ENCODE results near the gene RDH8.

Gene RDH8

GRCh38 chr19:9989504-9989903 lies 23.8 kb upstream of the RDH8 start:
- Histone ChIP-seq H3K4me3 (ENCODE audit: low read depth, low read length) (no peak overlapping the region), H3K4me1 (ENCODE audit: control insufficient read depth, insufficient read depth, low read length) (peaks cover 2% of the 10 kb centered on the region), H3K27me3 (ENCODE audit: control insufficient read depth, insufficient read depth, low read length) (no peaks in the 10 kb centered on the region), H3K9me3 (ENCODE audit: control insufficient read depth, insufficient read depth, low read length) (no peaks in the 10 kb centered on the region), H3K36me3 (ENCODE audit: control insufficient read depth, insufficient read depth, low read length) (peaks cover 3% of the 10 kb centered on the region), H3K9ac (ENCODE audit: low read depth, low read length) (no peak overlapping the region)

- no peak overlapping the region for H3K9ac ChIP-seq (ENCODE audit: low read depth, low read length)
- H3K4me1 ChIP-seq (ENCODE audit: control insufficient read depth, insufficient read depth, low read length), result peaks cover 2% of the 10 kb centered on the region
- H3K27me3 ChIP-seq (ENCODE audit: control insufficient read depth, insufficient read depth, low read length), result no peaks in the 10 kb centered on the region
- H3K4me3 ChIP-seq (ENCODE audit: low read depth, low read length), result no peak overlapping the region
- no peaks in the 10 kb centered on the region for H3K36me3 ChIP-seq (ENCODE audit: control insufficient read depth, insufficient read depth, low read length)
- no peaks in the 10 kb centered on the region for H3K9me3 ChIP-seq (ENCODE audit: control insufficient read depth, insufficient read depth, low read length)
These were observed 21.7 kb upstream of the RDH8 start for GRCh38 chr19:9991425-9992191.

GRCh38 chr19:9995084-9995483 lies 18.2 kb upstream of the RDH8 start:
- Histone ChIP-seq H3K4me1 (ENCODE audit: control insufficient read depth, insufficient read depth, low read length) (no peaks in the 10 kb centered on the region), H3K9me3 (ENCODE audit: control insufficient read depth, insufficient read depth, low read length) (no peaks in the 10 kb centered on the region), H3K27me3 (ENCODE audit: control insufficient read depth, insufficient read depth, low read length) (no peaks in the 10 kb centered on the region)

GRCh38 chr19:9995999-9996398 lies 17.3 kb upstream of the RDH8 start:
- no peaks in the 10 kb centered on the region for H3K36me3 ChIP-seq (ENCODE audit: control insufficient read depth, insufficient read depth, low read length)
- H3K9me3 ChIP-seq (ENCODE audit: control insufficient read depth, insufficient read depth, low read length), result no peaks in the 10 kb centered on the region
- H3K4me3 ChIP-seq (ENCODE audit: low read depth, low read length), result no peak overlapping the region
- H3K9ac ChIP-seq (ENCODE audit: low read depth, low read length), result no peak overlapping the region
- no peaks in the 10 kb centered on the region for H3K27me3 ChIP-seq (ENCODE audit: control insufficient read depth, insufficient read depth, low read length)
- H3K4me1 ChIP-seq (ENCODE audit: control insufficient read depth, insufficient read depth, low read length), result no peaks in the 10 kb centered on the region

More at GRCh38 chr19:9995084-9995483, 18.2 kb upstream of the RDH8 start:
- H3K9ac ChIP-seq (ENCODE audit: low read depth, low read length), result no peak overlapping the region
- no peak overlapping the region for H3K4me3 ChIP-seq (ENCODE audit: low read depth, low read length)
- H3K36me3 ChIP-seq (ENCODE audit: control insufficient read depth, insufficient read depth, low read length), result no peaks in the 10 kb centered on the region

- Histone ChIP-seq H3K9me3 (ENCODE audit: control insufficient read depth, insufficient read depth, low read length) (no peaks in the 10 kb centered on the region), H3K27me3 (ENCODE audit: control insufficient read depth, insufficient read depth, low read length) (no peaks in the 10 kb centered on the region)
These were observed 16.7 kb upstream of the RDH8 start for GRCh38 chr19:9996541-9996940.

GRCh38 chr19:10000171-10000826 lies 13.0 kb upstream of the RDH8 start:
- Histone ChIP-seq H3K9me3 (ENCODE audit: control insufficient read depth, insufficient read depth, low read length) (no peaks in the 10 kb centered on the region), H3K4me1 (ENCODE audit: control insufficient read depth, insufficient read depth, low read length) (no peaks in the 10 kb centered on the region), H3K9ac (ENCODE audit: low read depth, low read length) (no peak overlapping the region), H3K4me3 (ENCODE audit: low read depth, low read length) (no peak overlapping the region), H3K27me3 (ENCODE audit: control insufficient read depth, insufficient read depth, low read length) (no peaks in the 10 kb centered on the region), H3K36me3 (ENCODE audit: control insufficient read depth, insufficient read depth, low read length) (no peaks in the 10 kb centered on the region)

More at GRCh38 chr19:9996541-9996940, 16.7 kb upstream of the RDH8 start:
- Histone ChIP-seq H3K4me1 (ENCODE audit: control insufficient read depth, insufficient read depth, low read length) (no peaks in the 10 kb centered on the region), H3K9ac (ENCODE audit: low read depth, low read length) (no peak overlapping the region), H3K4me3 (ENCODE audit: low read depth, low read length) (no peak overlapping the region), H3K36me3 (ENCODE audit: control insufficient read depth, insufficient read depth, low read length) (no peaks in the 10 kb centered on the region)

- no peaks in the 10 kb centered on the region for H3K27me3 ChIP-seq (ENCODE audit: control insufficient read depth, insufficient read depth, low read length)
- no peak overlapping the region for H3K4me3 ChIP-seq (ENCODE audit: low read depth, low read length)
- H3K9me3 ChIP-seq (ENCODE audit: control insufficient read depth, insufficient read depth, low read length), result no peaks in the 10 kb centered on the region
- H3K9ac ChIP-seq (ENCODE audit: low read depth, low read length), result no peak overlapping the region
- no peaks in the 10 kb centered on the region for H3K4me1 ChIP-seq (ENCODE audit: control insufficient read depth, insufficient read depth, low read length)
- H3K36me3 ChIP-seq (ENCODE audit: control insufficient read depth, insufficient read depth, low read length), result no peaks in the 10 kb centered on the region
These were observed 11.4 kb upstream of the RDH8 start for GRCh38 chr19:10001899-10002298.

GRCh38 chr19:10003271-10003670 lies 10.0 kb upstream of the RDH8 start:
- Histone ChIP-seq H3K9ac (ENCODE audit: low read depth, low read length) (no peak overlapping the region), H3K36me3 (ENCODE audit: control insufficient read depth, insufficient read depth, low read length) (no peaks in the 10 kb centered on the region), H3K4me3 (ENCODE audit: low read depth, low read length) (no peak overlapping the region), H3K4me1 (ENCODE audit: control insufficient read depth, insufficient read depth, low read length) (no peaks in the 10 kb centered on the region), H3K27me3 (ENCODE audit: control insufficient read depth, insufficient read depth, low read length) (no peaks in the 10 kb centered on the region), H3K9me3 (ENCODE audit: control insufficient read depth, insufficient read depth, low read length) (no peaks in the 10 kb centered on the region)

- no peaks in the 10 kb centered on the region for H3K36me3 ChIP-seq (ENCODE audit: control insufficient read depth, insufficient read depth, low read length)
- H3K4me1 ChIP-seq (ENCODE audit: control insufficient read depth, insufficient read depth, low read length), result peaks cover 4% of the 10 kb centered on the region
- peaks cover 7% of the 10 kb centered on the region for H3K27me3 ChIP-seq (ENCODE audit: control insufficient read depth, insufficient read depth, low read length)
- H3K4me3 ChIP-seq (ENCODE audit: low read depth, low read length), result no peak overlapping the region
- H3K9me3 ChIP-seq (ENCODE audit: control insufficient read depth, insufficient read depth, low read length), result no peaks in the 10 kb centered on the region
- no peak overlapping the region for H3K9ac ChIP-seq (ENCODE audit: low read depth, low read length)
These were observed 8.7 kb upstream of the RDH8 start for GRCh38 chr19:10004617-10005016.

- Histone ChIP-seq H3K36me3 (ENCODE audit: control insufficient read depth, insufficient read depth, low read length) (no peaks in the 10 kb centered on the region), H3K9me3 (ENCODE audit: control insufficient read depth, insufficient read depth, low read length) (no peaks in the 10 kb centered on the region), H3K4me3 (ENCODE audit: low read depth, low read length) (no peak overlapping the region), H3K9ac (ENCODE audit: low read depth, low read length) (no peak overlapping the region), H3K27me3 (ENCODE audit: control insufficient read depth, insufficient read depth, low read length) (peaks cover 15% of the 10 kb centered on the region), H3K4me1 (ENCODE audit: control insufficient read depth, insufficient read depth, low read length) (peaks cover 6% of the 10 kb centered on the region)
These were observed 7.5 kb upstream of the RDH8 start for GRCh38 chr19:10005632-10006334.

GRCh38 chr19:10006335-10006708 lies 7.0 kb upstream of the RDH8 start:
- Histone ChIP-seq H3K36me3 (ENCODE audit: control insufficient read depth, insufficient read depth, low read length) (no peaks in the 10 kb centered on the region), H3K27me3 (ENCODE audit: control insufficient read depth, insufficient read depth, low read length) (peaks cover 20% of the 10 kb centered on the region), H3K4me3 (ENCODE audit: low read depth, low read length) (no peak overlapping the region), H3K9ac (ENCODE audit: low read depth, low read length) (no peak overlapping the region), H3K9me3 (ENCODE audit: control insufficient read depth, insufficient read depth, low read length) (no peaks in the 10 kb centered on the region), H3K4me1 (ENCODE audit: control insufficient read depth, insufficient read depth, low read length) (peaks cover 6% of the 10 kb centered on the region)
